ENCODE results near the gene SPTLC1.

GRCh38 chr9:92036411-92036746 is 78.8 kb downstream of the SPTLC1 start:
- TF ChIP-seq CTCF (IDR thresholded peaks at IDR 0.05): no peak
- no peak for TF ChIP-seq POLR2A (IDR thresholded peaks at IDR 0.05)

Data from body of pancreas (tissue), 4 donors.